Measurements from ENCODE around the gene RCN1.
"Not testable (repeated sequence)": the region's sequence is repeated elsewhere in the genome, so short reads cannot be mapped to it uniquely, and the experiment has no call there.

Gene RCN1

GRCh38 chr11:32080361-32080980, 10.4 kb upstream of the RCN1 start:
- no peak for DNase-seq

GRCh38 chr11:32081129-32081641, 9.7 kb upstream of the RCN1 start:
- no peak for DNase-seq

- no peak for DNase-seq
Measured at GRCh38 chr11:32081901-32082300, 9.0 kb upstream of the RCN1 start.

GRCh38 chr11:32082346-32082986, 8.4 kb upstream of the RCN1 start:
- DNase-seq, result no peak

GRCh38 chr11:32087597-32087996, 3.3 kb upstream of the RCN1 start:
- no peak for DNase-seq

GRCh38 chr11:32088117-32088941, 2.5 kb upstream of the RCN1 start:
- no peak for DNase-seq

GRCh38 chr11:32092581-32093170, 1.8 kb downstream of the RCN1 start:
- DNase-seq, result no peak

GRCh38 chr11:32094923-32095322, 4.0 kb downstream of the RCN1 start:
- DNase-seq, result no peak

GRCh38 chr11:32098142-32098903, 7.4 kb downstream of the RCN1 start:
- no peak for DNase-seq

GRCh38 chr11:32099516-32099915, 8.6 kb downstream of the RCN1 start:
- no peak for DNase-seq

GRCh38 chr11:32100495-32100894, 9.6 kb downstream of the RCN1 start:
- no peak for DNase-seq

- no peak for DNase-seq
Measured at GRCh38 chr11:32101791-32102190, 10.9 kb downstream of the RCN1 start.

- DNase-seq, result not testable (repeated sequence)
Measured at GRCh38 chr11:32103121-32103719, 12.3 kb downstream of the RCN1 start.

- DNase-seq, result no peak
Measured at GRCh38 chr11:32103941-32104340, 13.1 kb downstream of the RCN1 start.

GRCh38 chr11:32105871-32106560, 15.1 kb downstream of the RCN1 start:
- no peak for DNase-seq

- DNase-seq, result no peak
Measured at GRCh38 chr11:32107647-32108046, 16.8 kb downstream of the RCN1 start.

GRCh38 chr11:32108576-32108975, 17.7 kb downstream of the RCN1 start:
- DNase-seq, result no peak

GRCh38 chr11:32109138-32109537, 18.3 kb downstream of the RCN1 start:
- DNase-seq, result no peak

- DNase-seq, result no peak
Measured at GRCh38 chr11:32109592-32109991, 18.7 kb downstream of the RCN1 start.

GRCh38 chr11:32110795-32111194, 19.9 kb downstream of the RCN1 start:
- no peak for DNase-seq

GRCh38 chr11:32113200-32113919, 22.5 kb downstream of the RCN1 start:
- DNase-seq, result no peak

All from activated gamma-delta T cell treated with Interleukin-2 at 50 U/mL for 16 hours (primary cell).